Measurements from ENCODE around the gene RPRD1B.

The RPRD1B gene

DNA sequence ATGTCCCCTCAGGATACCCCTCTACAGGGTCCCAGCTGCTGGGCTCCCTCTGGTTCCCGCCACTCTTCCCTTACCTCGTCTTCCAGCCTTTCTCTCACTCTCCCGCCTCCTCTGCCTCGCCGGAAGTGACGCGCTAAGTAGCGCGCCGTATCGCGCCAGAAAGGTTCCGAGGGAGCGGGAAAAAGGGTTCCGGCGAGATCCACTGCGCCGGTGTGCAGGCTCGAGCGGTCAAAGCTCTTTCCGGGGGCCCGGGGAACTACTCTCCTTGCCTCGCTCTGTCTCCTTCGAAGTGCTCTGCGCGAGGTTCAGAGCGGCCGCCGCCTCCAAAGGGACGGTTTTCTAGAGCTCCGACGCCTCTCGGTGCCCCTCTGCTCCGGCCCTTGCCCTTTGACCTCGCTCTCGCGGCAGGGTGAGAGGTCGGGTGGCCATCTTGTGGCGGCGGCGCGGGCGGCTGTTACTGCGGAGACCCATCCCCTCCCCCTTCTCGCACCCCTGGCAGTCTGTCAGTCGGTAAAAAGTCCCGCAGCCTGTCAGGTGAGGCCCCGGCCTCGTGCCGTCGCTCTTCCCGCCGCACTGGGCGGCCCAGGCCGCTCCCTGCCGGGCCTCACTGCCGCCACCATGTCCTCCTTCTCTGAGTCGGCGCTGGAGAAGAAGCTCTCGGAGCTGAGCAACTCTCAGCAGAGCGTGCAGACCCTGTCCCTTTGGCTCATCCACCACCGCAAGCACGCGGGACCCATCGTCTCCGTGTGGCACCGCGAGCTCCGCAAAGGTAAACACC is at the start of gene RPRD1B, which contains the start of gene TTI1:
TSS of gene RPRD1B (plus strand) at position 417 of the 778 bp plus-strand sequence. CDS start at position 619, 202 bp downstream.
TSS of gene TTI1 (minus strand) at position 127 of the 778 bp plus-strand sequence. CDS start 19,640 bp downstream, outside the sequence.
- in situ Hi-C loops (cut with MboI; ENCODE audit: low sequenced_read_pairs) = no loop called here

GRCh38 chr20:37984018-37984785 is 49.3 kb upstream of the RPRD1B start:
- in situ Hi-C loops (cut with MboI; ENCODE audit: low sequenced_read_pairs) = no loop called here

- in situ Hi-C loops (cut with MboI; ENCODE audit: low sequenced_read_pairs) = no loop called here
These were observed 47.3 kb upstream of the RPRD1B start for GRCh38 chr20:37986044-37986858.

DNA sequence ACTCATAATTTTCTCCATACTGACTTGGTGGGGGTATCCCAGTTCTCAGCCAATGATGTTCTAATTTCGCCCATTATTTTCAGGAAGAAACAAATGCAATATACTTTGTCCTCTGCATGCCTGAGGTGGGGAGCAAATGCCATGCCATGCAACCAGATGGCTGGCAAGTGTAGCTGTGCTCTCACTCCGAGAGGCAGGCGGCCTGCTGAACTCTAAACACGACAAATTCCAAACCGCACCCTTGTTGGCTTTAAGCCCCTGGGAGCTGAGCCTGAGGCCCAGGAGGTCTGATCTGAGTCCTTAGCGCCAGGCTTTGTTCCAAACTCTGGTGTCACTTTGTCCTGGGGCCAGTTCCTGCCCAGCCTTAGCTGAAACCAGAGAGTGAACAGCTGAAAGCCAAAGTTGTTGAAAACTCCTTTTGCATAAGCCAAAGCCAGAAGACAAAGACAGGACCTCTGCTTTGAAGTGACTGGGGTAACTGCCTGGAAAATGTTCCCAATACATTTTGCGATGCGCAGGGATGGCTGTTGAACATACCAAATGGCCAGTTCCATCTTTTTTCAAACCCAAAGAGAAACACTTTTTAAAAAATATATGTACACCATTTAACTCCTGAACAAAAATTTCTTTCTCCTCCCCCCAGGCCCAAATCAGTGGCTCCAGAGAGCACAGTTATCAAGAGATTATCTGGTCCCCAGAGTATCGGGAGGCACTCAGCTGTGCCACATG is 46.5 kb upstream of the RPRD1B start:
- in situ Hi-C loops (cut with MboI; ENCODE audit: low sequenced_read_pairs) = no loop called here

DNA sequence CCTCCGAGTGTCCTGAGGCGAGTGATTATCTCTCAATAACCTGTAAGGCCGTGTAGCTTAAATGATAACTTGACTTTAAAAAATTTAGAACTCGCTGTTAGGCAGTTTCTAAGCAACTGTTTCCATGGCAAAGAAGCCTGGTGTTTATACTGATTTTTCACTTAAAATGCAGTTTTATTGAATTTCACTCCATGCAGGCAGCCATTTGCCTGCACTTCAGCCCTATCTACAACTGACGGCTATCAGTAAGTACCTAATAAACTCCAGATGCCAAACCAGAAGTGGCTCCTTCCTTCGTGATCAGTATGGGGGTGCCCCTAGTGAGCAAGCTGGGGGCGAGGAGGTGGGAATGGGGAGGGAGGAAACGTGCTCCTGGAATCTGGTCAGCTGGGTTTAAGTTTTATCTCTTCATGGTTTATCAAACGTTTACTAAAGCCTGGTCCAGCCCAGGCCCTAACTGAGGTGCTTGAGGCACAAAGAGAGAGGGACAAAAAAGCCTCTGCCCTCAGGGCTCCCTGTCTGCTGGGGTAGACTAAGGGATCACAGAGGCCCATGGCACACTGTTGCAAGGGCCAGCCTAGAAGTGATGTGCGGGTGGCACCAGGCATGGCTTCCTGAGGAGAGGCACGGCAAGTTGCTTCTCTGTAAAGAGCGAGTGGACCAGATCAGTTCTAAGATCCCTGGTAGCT is 45.8 kb upstream of the RPRD1B start:
- in situ Hi-C loops (cut with MboI; ENCODE audit: low sequenced_read_pairs) = no loop called here

- in situ Hi-C loops (cut with MboI; ENCODE audit: low sequenced_read_pairs) = no loop called here
These were observed 45.1 kb upstream of the RPRD1B start for GRCh38 chr20:37988306-37988954.

GRCh38 chr20:37989601-37990295 is 43.8 kb upstream of the RPRD1B start:
- in situ Hi-C loops (cut with MboI; ENCODE audit: low sequenced_read_pairs) = loop anchor here (10.0 kb wide), 1 partner anchor 425 kb away; no protein-coding TSS in a partner anchor

- in situ Hi-C loops (cut with MboI; ENCODE audit: low sequenced_read_pairs) = loop anchor here (10.0 kb wide), 1 partner anchor 426 kb away; no protein-coding TSS in a partner anchor
These were observed 42.9 kb upstream of the RPRD1B start for GRCh38 chr20:37990571-37991151.

GRCh38 chr20:37991157-37991866 is 42.2 kb upstream of the RPRD1B start:
- in situ Hi-C loops (cut with MboI; ENCODE audit: low sequenced_read_pairs) = loop anchor here (10.0 kb wide), 1 partner anchor 427 kb away; no protein-coding TSS in a partner anchor

- in situ Hi-C loops (cut with MboI; ENCODE audit: low sequenced_read_pairs) = loop anchor here (10.0 kb wide), 1 partner anchor 427 kb away; no protein-coding TSS in a partner anchor
These were observed 41.6 kb upstream of the RPRD1B start for GRCh38 chr20:37991908-37992307.

GRCh38 chr20:37992802-37993409 is 40.6 kb upstream of the RPRD1B start:
- in situ Hi-C loops (cut with MboI; ENCODE audit: low sequenced_read_pairs) = loop anchor here (10.0 kb wide), 1 partner anchor 428 kb away; no protein-coding TSS in a partner anchor

DNA sequence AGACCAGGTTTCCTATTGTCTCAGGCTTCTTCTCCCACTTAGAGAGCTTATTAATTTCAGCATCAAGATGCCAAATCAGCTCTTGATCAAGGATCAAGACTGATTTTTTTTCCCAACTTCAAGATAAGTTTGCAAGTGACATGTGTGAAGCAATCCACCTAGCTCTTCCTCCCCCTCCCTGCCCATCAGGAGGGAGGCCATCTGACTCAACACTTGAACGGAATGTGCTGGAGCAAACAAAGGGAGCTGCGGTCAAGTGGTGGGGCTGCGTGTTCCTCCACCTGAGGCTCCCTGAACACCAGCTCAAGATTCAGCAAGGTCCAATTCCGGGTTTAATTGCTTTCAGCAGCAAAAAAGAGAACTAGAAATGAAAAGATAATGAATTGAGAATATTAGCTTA is 39.0 kb upstream of the RPRD1B start:
- in situ Hi-C loops (cut with MboI; ENCODE audit: low sequenced_read_pairs) = loop anchor here (10.0 kb wide), 1 partner anchor 430 kb away; no protein-coding TSS in a partner anchor

- in situ Hi-C loops (cut with MboI; ENCODE audit: low sequenced_read_pairs) = loop anchor here (10.0 kb wide), 1 partner anchor 431 kb away; no protein-coding TSS in a partner anchor
These were observed 37.5 kb upstream of the RPRD1B start for GRCh38 chr20:37995856-37996605.

DNA sequence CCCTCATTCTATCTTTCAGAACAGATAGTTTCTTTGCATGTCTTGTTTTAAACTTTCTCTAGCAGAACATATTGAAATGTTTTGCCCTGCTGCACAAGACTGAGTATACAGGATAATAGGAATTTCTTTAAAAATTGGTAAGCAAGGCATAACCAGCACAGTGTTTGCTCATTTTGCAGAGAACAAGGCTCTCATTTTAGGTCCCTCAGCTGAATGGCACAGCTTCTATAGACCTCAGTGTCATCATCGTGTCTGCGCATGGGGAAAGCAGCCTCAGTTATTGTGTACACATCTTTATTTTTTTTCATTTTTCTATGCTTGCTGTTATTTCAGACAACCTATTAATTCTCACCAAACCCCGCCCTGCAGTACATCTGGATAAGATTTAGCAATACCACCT is 36.0 kb upstream of the RPRD1B start:
- in situ Hi-C loops (cut with MboI; ENCODE audit: low sequenced_read_pairs) = loop anchor here (10.0 kb wide), 1 partner anchor 433 kb away; no protein-coding TSS in a partner anchor

DNA sequence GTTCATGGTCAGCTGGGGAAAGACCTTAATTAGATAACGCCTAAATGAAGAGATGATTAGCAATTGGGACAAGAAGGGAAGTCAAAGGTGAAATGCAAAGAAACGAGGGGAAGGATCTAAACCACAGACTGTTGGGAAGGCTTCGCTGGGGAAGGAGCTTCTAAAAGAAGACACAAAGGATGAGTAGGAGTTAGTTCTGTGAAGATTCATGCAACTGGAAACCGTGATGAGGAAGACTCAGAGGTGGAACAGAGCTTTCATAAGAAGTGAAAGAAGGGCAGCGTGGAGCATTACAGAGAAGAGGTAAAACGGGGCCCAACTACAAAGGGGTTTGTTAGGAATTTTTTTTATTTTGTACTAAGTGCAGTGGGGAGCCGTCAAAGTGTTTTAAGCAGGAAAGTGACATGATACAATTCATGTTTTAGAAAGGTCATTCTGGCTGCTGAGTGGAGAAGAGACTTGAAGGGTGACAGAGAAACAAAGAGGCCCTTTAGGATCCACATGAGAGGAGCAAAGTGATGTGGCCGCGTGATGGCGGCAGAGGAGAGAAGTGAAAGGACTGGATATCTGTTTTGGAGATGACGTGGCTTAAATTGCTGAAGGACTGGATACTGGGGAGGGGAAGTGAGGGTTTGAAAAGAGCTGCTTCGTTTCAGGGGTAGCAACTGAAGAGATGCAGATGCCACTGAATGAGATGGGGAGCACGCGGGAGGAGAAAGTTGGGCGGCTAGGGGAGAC is 33.9 kb upstream of the RPRD1B start:
- in situ Hi-C loops (cut with MboI; ENCODE audit: low sequenced_read_pairs) = loop anchor here (10.0 kb wide), 1 partner anchor 435 kb away; no protein-coding TSS in a partner anchor

All from HL-60/S4 treated with phorbol 12-myristate 13-acetate at 8.2 ng/mL for 4 days and 3 days (cell line).